Measurements from ENCODE around the gene SLC35D3.

The SLC35D3 gene

GRCh38 chr6:136889271-136890193 lies 32.6 kb upstream of the SLC35D3 start:
- peak overlapping the region; percentile 20; the same call in 1 of the 2 replicates for H3K4me3 ChIP-seq (ENCODE audit: low read depth, low read length)
- TF ChIP-seq CTCF (IDR thresholded peaks at IDR 0.05; ENCODE audit: control insufficient read depth, extremely low read depth, insufficient read depth), result no peak
- peak; percentile 18 for DNase-seq (ENCODE audit: low read depth)

GRCh38 chr6:136890194-136890839 lies 31.8 kb upstream of the SLC35D3 start:
- no peak for TF ChIP-seq CTCF (IDR thresholded peaks at IDR 0.05; ENCODE audit: control insufficient read depth, extremely low read depth, insufficient read depth)
- no peak overlapping the region for H3K4me3 ChIP-seq (ENCODE audit: low read depth, low read length)
- no peak for DNase-seq (ENCODE audit: low read depth)

- no peak for DNase-seq (ENCODE audit: low read depth)
- no peak overlapping the region for H3K4me3 ChIP-seq (ENCODE audit: low read depth, low read length)
- TF ChIP-seq CTCF (IDR thresholded peaks at IDR 0.05; ENCODE audit: control insufficient read depth, extremely low read depth, insufficient read depth), result no peak
These were observed 31.1 kb upstream of the SLC35D3 start for GRCh38 chr6:136890986-136891385.

- H3K4me3 ChIP-seq (ENCODE audit: low read depth, low read length), result no peak overlapping the region
- no peak for TF ChIP-seq CTCF (IDR thresholded peaks at IDR 0.05; ENCODE audit: control insufficient read depth, extremely low read depth, insufficient read depth)
- no peak for DNase-seq (ENCODE audit: low read depth)
These were observed 28.9 kb upstream of the SLC35D3 start for GRCh38 chr6:136893187-136893586.

- no peak for TF ChIP-seq CTCF (IDR thresholded peaks at IDR 0.05; ENCODE audit: control insufficient read depth, extremely low read depth, insufficient read depth)
- DNase-seq (ENCODE audit: low read depth), result no peak
- no peak overlapping the region for H3K4me3 ChIP-seq (ENCODE audit: low read depth, low read length)
These were observed 26.2 kb upstream of the SLC35D3 start for GRCh38 chr6:136895901-136896300.

- no peak for TF ChIP-seq CTCF (IDR thresholded peaks at IDR 0.05; ENCODE audit: control insufficient read depth, extremely low read depth, insufficient read depth)
- peak; percentile 85 for DNase-seq (ENCODE audit: low read depth)
- no peak overlapping the region for H3K4me3 ChIP-seq (ENCODE audit: low read depth, low read length)
These were observed 25.0 kb upstream of the SLC35D3 start for GRCh38 chr6:136897071-136897470.
